COLO668 (cell line): ENCODE data around the gene ATPAF1.
"Not testable (repeated sequence)": the region's sequence is repeated elsewhere in the genome, so short reads cannot be mapped to it uniquely, and the experiment has no call there.

Experiments used
- DNase-seq: peaks from one replicate; lab custom pipeline; 2025; ENCODE audit not compliant: unreplicated experiment; lab: John Stamatoyannopoulos, UW

The ATPAF1 gene

GRCh38 chr1:46651152-46651551 is 17.0 kb downstream of the ATPAF1 start:
- DNase-seq = not testable (repeated sequence)

GRCh38 chr1:46650491-46650890 is 17.7 kb downstream of the ATPAF1 start:
- no peak for DNase-seq

- DNase-seq = no peak
These were observed 18.4 kb downstream of the ATPAF1 start for GRCh38 chr1:46649764-46650163.

GRCh38 chr1:46647611-46648010 is 20.6 kb downstream of the ATPAF1 start:
- no peak for DNase-seq

- no peak for DNase-seq
These were observed 21.3 kb downstream of the ATPAF1 start for GRCh38 chr1:46646844-46647243.

GRCh38 chr1:46646331-46646730 is 21.8 kb downstream of the ATPAF1 start:
- no peak for DNase-seq

- no peak for DNase-seq
These were observed 22.3 kb downstream of the ATPAF1 start for GRCh38 chr1:46645815-46646214.

GRCh38 chr1:46643368-46643775 is 24.8 kb downstream of the ATPAF1 start:
- DNase-seq = peak; percentile 37

GRCh38 chr1:46642115-46642680 is 26.0 kb downstream of the ATPAF1 start:
- DNase-seq = no peak

- no peak for DNase-seq
These were observed 28.6 kb downstream of the ATPAF1 start for GRCh38 chr1:46639547-46639946.

- DNase-seq = no peak
These were observed 29.2 kb downstream of the ATPAF1 start for GRCh38 chr1:46638921-46639320.

- no peak for DNase-seq
These were observed 30.6 kb downstream of the ATPAF1 start for GRCh38 chr1:46637444-46638083.

GRCh38 chr1:46635205-46635604 is 33.0 kb downstream of the ATPAF1 start:
- no peak for DNase-seq

GRCh38 chr1:46630719-46631118 is 37.4 kb downstream of the ATPAF1 start:
- DNase-seq = no peak

- DNase-seq = no peak
These were observed 44.2 kb downstream of the ATPAF1 start for GRCh38 chr1:46623743-46624644.

GRCh38 chr1:46622344-46622743 is 45.8 kb downstream of the ATPAF1 start:
- DNase-seq = peak; percentile 41

- no peak for DNase-seq
These were observed 46.2 kb downstream of the ATPAF1 start for GRCh38 chr1:46621930-46622329.

- no peak for DNase-seq
These were observed 48.4 kb downstream of the ATPAF1 start for GRCh38 chr1:46619656-46620258.

- DNase-seq = no peak
These were observed 49.3 kb downstream of the ATPAF1 start for GRCh38 chr1:46618754-46619415.

- no peak for DNase-seq
These were observed 50.3 kb downstream of the ATPAF1 start for GRCh38 chr1:46617833-46618232.
